HCT116 (cell line): ENCODE measurements around the gene C1orf50.

Source experiments
- CTCF ChIP-seq, 3 experiments: fragments of 200-600 bp in 1 of 3; sonication (generic) in 1 of 3; IDR thresholded peaks in 2 of 3; conservative IDR thresholded peaks in 1 of 3; 2 replicates each; pipeline ENCODE4 v1.5.1; 2012 to 2017; ENCODE audit warnings: low read depth in 2 of 3, low read length in 2 of 3, antibody characterized with exemption in 1 of 3, borderline replicate concordance in 1 of 3, control low read depth in 1 of 3, mild to moderate bottlenecking in 1 of 3, mixed read lengths in 1 of 3, mixed run types in 1 of 3, moderate library complexity in 1 of 3; ENCODE audit not compliant: insufficient read depth in 1 of 3
- TF ChIP-seq, protein P1 (sequence below): IDR thresholded peaks from 2 replicates; pipeline ENCODE4 v1.6.1; 2012

- TF ChIP-seq, protein P1, sequence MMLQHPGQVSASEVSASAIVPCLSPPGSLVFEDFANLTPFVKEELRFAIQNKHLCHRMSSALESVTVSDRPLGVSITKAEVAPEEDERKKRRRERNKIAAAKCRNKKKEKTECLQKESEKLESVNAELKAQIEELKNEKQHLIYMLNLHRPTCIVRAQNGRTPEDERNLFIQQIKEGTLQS = no peak
- no peak for TF ChIP-seq CTCF (IDR thresholded peaks at IDR 0.05 in 2 of 3, conservative IDR thresholded peaks at IDR 0.05 in 1 of 3; ENCODE audit: borderline replicate concordance in 1 of 3, insufficient read depth in 1 of 3, low read depth in 2 of 3, low read length in 2 of 3)
These were observed 33.4 kb upstream of the C1orf50 start for GRCh38 chr1:42733415-42734200.
